K562 (cell line): ENCODE results near the gene PTOV1. TPM values are rescaled to one million over a fixed set of nuclear protein-coding genes. Genes with fewer than 3 reads are reported as not detected.

Experiments used
- ATAC-seq: fragments of 200-7000 bp; cut with Tn5 transposase; 3 replicates; pipeline ENCODE4 v1.9.1; 2020; ENCODE audit warnings: moderate library complexity
- BruUV-seq: library from RNA; stranded (reverse); fragments of 400-500 nt; replicated peaks from 2 replicates; lab custom pipeline; 2021; lab: Mats Ljungman, UMichigan
- CTCF ChIA-PET: fragments of 300-600 bp; formaldehyde crosslinking; extraction: SDS; loops from one replicate; lab custom pipeline; 2021; ENCODE audit warnings: low intra/inter-chr PET ratio; lab: Yijun Ruan, JAX
- POLR2A ChIA-PET: fragments of 300-600, 350-650 bp; sonication (Branson Sonifier 250); formaldehyde crosslinking; extraction: SDS; loops from one replicate; lab custom pipeline; 2021; ENCODE audit warnings: antibody characterized with exemption, inconsistent platforms; lab: Yijun Ruan, JAX
- DNase-seq, 4 experiments: peaks; one replicate each; pipeline versions ENCODE4 v3.0.0 to v3.0.0-alpha.2; 2011 to 2018; ENCODE audit warnings: low spot score in 3 of 4, mixed read lengths in 3 of 4; ENCODE audit errors: extremely low read depth in 1 of 4
- FAIRE-seq: peaks from 2 replicates; lab custom pipeline; 2011; peaks lifted over from hg19 to GRCh38; lab: Jason Lieb, UNC
- H2AFZ ChIP-seq: 2 replicates; pipeline ENCODE4 v1.6.0; 2011; ENCODE audit warnings: low read depth, low read length, control low read depth, inconsistent platforms
- H3K27ac ChIP-seq: fragments of 200-600 bp; 3 replicates; pipeline ENCODE4 v1.8.0; 2011; ENCODE audit warnings: low read depth, mild to moderate bottlenecking, control low read depth, inconsistent platforms, low read length, moderate library complexity, mixed read lengths; ENCODE audit errors: extremely low read depth
- H3K27me3 ChIP-seq, 2 experiments: fragments of 300-600 bp in 1 of 2; 2 replicates in 1 of 2; 3 replicates in 1 of 2; pipeline versions ENCODE4 v1.6.0 to v1.8.0; 2011; ENCODE audit warnings: inconsistent platforms in 2 of 2, low read length in 2 of 2, mild to moderate bottlenecking in 1 of 2, mixed read lengths in 1 of 2, moderate library complexity in 1 of 2; ENCODE audit not compliant: control insufficient read depth in 2 of 2, insufficient read depth in 2 of 2
- H3K36me3 ChIP-seq: fragments of 300-600 bp; 3 replicates; pipeline ENCODE4 v1.8.0; 2011; ENCODE audit warnings: mild to moderate bottlenecking, low read length, inconsistent platforms; ENCODE audit not compliant: control insufficient read depth, insufficient read depth
- H3K4me1 ChIP-seq, 2 experiments: fragments of 200-600 bp in 1 of 2; replicated peaks in 1 of 2; 2 replicates in 1 of 2; 3 replicates in 1 of 2; pipeline versions ENCODE4 v1.5.1 to v1.8.0; 2011; ENCODE audit warnings: inconsistent platforms in 2 of 2, low read length in 2 of 2, mild to moderate bottlenecking in 1 of 2, mixed read lengths in 1 of 2, moderate library complexity in 1 of 2; ENCODE audit not compliant: control insufficient read depth in 2 of 2, insufficient read depth in 2 of 2
- H3K4me2 ChIP-seq: 2 replicates; pipeline ENCODE4 v1.6.1; 2011; ENCODE audit warnings: low read length, control low read depth, inconsistent platforms, mixed read lengths; ENCODE audit not compliant: insufficient read depth
- H3K4me3 ChIP-seq: fragments of 200-600 bp; sonication (generic), shearing (Covaris generic); 2 replicates; pipeline ENCODE4 v1.5.1; 2016; ENCODE audit warnings: control low read depth, inconsistent platforms
- H3K79me2 ChIP-seq: fragments of 200-600 bp; 3 replicates; pipeline ENCODE4 v1.8.0; 2011; ENCODE audit warnings: low read length, inconsistent platforms; ENCODE audit not compliant: control insufficient read depth, insufficient read depth
- H3K9ac ChIP-seq, 2 experiments: 2 replicates each; pipeline versions ENCODE4 v1.6.0 to v1.6.1; 2011; ENCODE audit warnings: low read depth in 2 of 2, low read length in 2 of 2, control low read depth in 1 of 2, inconsistent platforms in 1 of 2, mild to moderate bottlenecking in 1 of 2, mixed read lengths in 1 of 2; ENCODE audit not compliant: insufficient read depth in 1 of 2
- H3K9me1 ChIP-seq: one replicate; pipeline ENCODE4 v1.6.0; 2011; ENCODE audit warnings: inconsistent platforms, mild to moderate bottlenecking, low read length, moderate library complexity; ENCODE audit not compliant: control insufficient read depth, insufficient read depth
- H3K9me3 ChIP-seq: replicated peaks from 2 replicates; pipeline ENCODE4 v1.5.1; 2011; ENCODE audit warnings: low read depth, low read length, inconsistent platforms; ENCODE audit not compliant: control insufficient read depth, insufficient read depth
- H4K20me1 ChIP-seq: replicated peaks from 2 replicates; pipeline ENCODE4 v1.6.1; 2011; ENCODE audit warnings: low read length, inconsistent platforms, mixed read lengths; ENCODE audit not compliant: control insufficient read depth, insufficient read depth
- CAMTA2 ChIP-seq: fragments of 250-450 bp; sonication (Bioruptor Pico); conservative IDR thresholded peaks from 2 replicates; pipeline ENCODE4 v1.5.1; 2022
- CEBPB ChIP-seq: fragments of 450-650 bp; IDR thresholded peaks from 2 replicates; pipeline ENCODE4 v1.6.1; 2016; ENCODE audit warnings: missing genetic modification characterization, missing compliant biosample characterization
- CHD2 ChIP-seq: IDR thresholded peaks from 2 replicates; pipeline ENCODE4 v1.6.1; 2011; ENCODE audit warnings: low read depth, low read length
- DPF2 ChIP-seq: fragments of 450-650 bp; IDR thresholded peaks from 2 replicates; pipeline ENCODE4 v1.6.1; 2016
- ELF4 ChIP-seq: fragments of 450-650 bp; formaldehyde crosslinking; IDR thresholded peaks from 2 replicates; pipeline ENCODE4 v1.4.0; 2022; ENCODE audit warnings: missing genetic modification characterization
- HES1 ChIP-seq: fragments of 450-650 bp; IDR thresholded peaks from 2 replicates; pipeline ENCODE4 v1.6.1; 2016; ENCODE audit warnings: low read depth, mild to moderate bottlenecking, moderate library complexity
- HIVEP1 ChIP-seq: fragments of 250-450 bp; sonication (Bioruptor Pico); IDR thresholded peaks from 2 replicates; pipeline ENCODE4 v1.4.0; 2020; ENCODE audit warnings: mild to moderate bottlenecking
- HMBOX1 ChIP-seq: sonication (generic); IDR thresholded peaks from 2 replicates; pipeline ENCODE4 v1.6.1; 2016
- MCM2 ChIP-seq: fragments of 450-650 bp; IDR thresholded peaks from 2 replicates; pipeline ENCODE4 v1.6.1; 2017; ENCODE audit warnings: low read depth, mild to moderate bottlenecking
- NFIC ChIP-seq: fragments of 450-650 bp; IDR thresholded peaks from 2 replicates; pipeline ENCODE4 v1.6.1; 2017; ENCODE audit warnings: mild to moderate bottlenecking, inconsistent platforms
- RAD21 ChIP-seq, 2 experiments: fragments of 250-450 bp in 1 of 2; fragments of 450-650 bp in 1 of 2; sonication (Bioruptor Pico) in 1 of 2; formaldehyde crosslinking in 1 of 2; IDR thresholded peaks in 1 of 2; conservative IDR thresholded peaks in 1 of 2; 2 replicates each; pipeline versions ENCODE4 v1.4.0 to v1.8.0; 2020 to 2022; ENCODE audit warnings: mild to moderate bottlenecking in 2 of 2, moderate library complexity in 1 of 2
- RAD51 ChIP-seq: fragments of 450-650 bp; IDR thresholded peaks from 2 replicates; pipeline ENCODE4 v1.7.1; 2016; ENCODE audit warnings: low read depth, mild to moderate bottlenecking, borderline replicate concordance
- SFPQ ChIP-seq: fragments of 200-400 bp; formaldehyde crosslinking; IDR thresholded peaks from 2 replicates; pipeline ENCODE4 v1.6.1; 2017; ENCODE audit warnings: mild to moderate bottlenecking, low read depth, low read length, moderate library complexity
- STAT5B ChIP-seq: fragments of 250-450 bp; sonication (Bioruptor Pico); IDR thresholded peaks from 2 replicates; pipeline ENCODE4 v1.8.0; 2021; ENCODE audit warnings: mild to moderate bottlenecking, inconsistent platforms
- TCF3 ChIP-seq: sonication (generic); formaldehyde crosslinking; IDR thresholded peaks from 2 replicates; pipeline ENCODE4 v1.4.0; 2020; ENCODE audit warnings: mild to moderate bottlenecking, missing genetic modification reagents
- TCF7L2 ChIP-seq: fragments of 150-350 bp; IDR thresholded peaks from 2 replicates; pipeline ENCODE4 v1.6.1; 2016; ENCODE audit warnings: low read depth, mild to moderate bottlenecking, low read length, moderate library complexity
- ZBED1 ChIP-seq: IDR thresholded peaks from 2 replicates; pipeline ENCODE4 v1.6.1; 2014
- ZNF224 ChIP-seq: sonication (generic); formaldehyde crosslinking; IDR thresholded peaks from 2 replicates; pipeline ENCODE4 v1.8.0; 2022; ENCODE audit warnings: mild to moderate bottlenecking, missing genetic modification reagents
- ZNF280A ChIP-seq: fragments of 450-650 bp; IDR thresholded peaks from 2 replicates; pipeline ENCODE4 v1.6.1; 2018; ENCODE audit warnings: mild to moderate bottlenecking, low read depth; ENCODE audit not compliant: partially characterized antibody
- ZNF707 ChIP-seq: fragments of 250-450 bp; sonication (Bioruptor Pico); conservative IDR thresholded peaks from 2 replicates; pipeline ENCODE4 v1.8.0; 2022; ENCODE audit warnings: inconsistent platforms, mild to moderate bottlenecking, moderate library complexity
- WGBS: fragments of 100-300 bp; shearing (Covaris generic); methylation state at CpG from one replicate; pipeline ENCODE4 v1.1.6; 2016; ENCODE audit warnings: low coverage, mixed read lengths; ENCODE audit not compliant: insufficient coverage; ENCODE audit errors: missing lambda C conversion rate; 5-methylcytosine and 5-hydroxymethylcytosine counted together
- in situ Hi-C: fragments of 300-500 bp; cut with MboI; formaldehyde crosslinking; loops from 4 replicates; pipeline ENCODE4 v1.15.0; 2018; ENCODE audit warnings: inconsistent platforms, mixed read lengths
- intact Hi-C: fragments of 100-400 bp; cut with micrococcal nuclease; formaldehyde crosslinking; loops from 2 replicates; pipeline ENCODE4 v1.14.2; 2022
- polyA plus RNA-seq, 8 experiments: library from polyadenylated mRNA; depleted of rRNA in 4 of 8; stranded (reverse) in 5 of 8; unstranded in 3 of 8; fragments of >200 nt; fragmentation: Nextera tagmentation in 2 of 8; fragmentation: Illumina TruSeq in 1 of 8; extraction: Ambion mirVana in 2 of 8; extraction: Trizol in 1 of 8; gene quantifications; 2 replicates each; pipeline versions ENCODE4 v1.2.1 to v1.2.3, GENCODE V29; 2011 to 2014; ENCODE audit warnings: inconsistent platforms in 1 of 8, missing spikeins in 1 of 8
- total RNA-seq, 7 experiments: library from RNA; depleted of rRNA in 6 of 7; stranded (reverse); fragments of >200 nt in 6 of 7; fragmentation: Illumina TruSeq in 2 of 7; extraction: Trizol in 2 of 7; gene quantifications; 2 replicates each; pipeline versions ENCODE4 v1.2.1 to v1.2.3, GENCODE V29; 2011 to 2021; ENCODE audit warnings: low replicate concordance in 1 of 7

PTOV1 gene
- total and polyA plus RNA-seq, 9 of the 15 experiments (the other 6 are each of a cell fraction or from before 2014, with no cell fraction given) = 4.9 to 169 (median 43.5) TPM

GRCh38 chr19:49820125-49820524, 30.8 kb upstream of the PTOV1 start:
- peak overlapping the region; percentile 40 for H3K4me2 ChIP-seq
- POLR2A ChIA-PET = interaction anchor here (0.9 to 1.2 kb wide), 5 partner anchors 10 to 49 kb away, joined by 3 to 9 read pairs (median 6); partner anchors contain the start of gene PTOV1
- H3K9me1 ChIP-seq = no peaks in the 10 kb centered on the region
- CTCF ChIA-PET = no interaction called here
- no peaks in the 10 kb centered on the region for H3K9me3 ChIP-seq
- intact Hi-C loops (no loop called here), in situ Hi-C loops (no loop called here)
- DNase-seq = peak in 2 of 4 experiments; percentile 38 to 74
- H3K27ac ChIP-seq = no peak overlapping the region
- 15% methylated on average over 10 of the region's 10 CpGs for WGBS
- peak overlapping the region; percentile 7 to 95; a peak in 1 of 4 replicates for H3K9ac ChIP-seq
- no TSS peak for BruUV-seq
- no peak for ATAC-seq
- H3K36me3 ChIP-seq = peaks cover 35% of the 10 kb centered on the region
- H3K27me3 ChIP-seq = no peaks in the 10 kb centered on the region
- 0 out of 2 replicates have a peak, but pooled peaks cover 3% of the 10 kb centered on the region for H4K20me1 ChIP-seq
- H3K4me3 ChIP-seq = no peak overlapping the region
- H3K4me1 ChIP-seq = peaks cover 17 to 36% of the 10 kb centered on the region in 2 experiments
- peak; percentile 82 for FAIRE-seq
- no peak overlapping the region for H2AFZ ChIP-seq
- peaks cover 53% of the 10 kb centered on the region for H3K79me2 ChIP-seq
- TF ChIP-seq SFPQ = no peak
- no peak for TF ChIP-seq TCF7L2
- TF ChIP-seq ZNF224 (CRISPR knock-in tag) = no peak
- peak; percentile 54; the same call in 1 of the 2 replicates for TF ChIP-seq HMBOX1
- no peak for TF ChIP-seq STAT5B
- TF ChIP-seq HIVEP1 (CRISPR knock-in tag) = no peak; the same call in 1 of the 2 replicates
- peak; percentile 73 for TF ChIP-seq TCF3 (CRISPR knock-in tag)
- TF ChIP-seq DPF2 = peak; percentile 23; the same call in 1 of the 2 replicates
- no peak for TF ChIP-seq MCM2
- no peak for TF ChIP-seq CAMTA2 (CRISPR knock-in tag)
- no peak for TF ChIP-seq ZBED1
- 0 out of 2 replicates have a peak, but pooled peaks have one; percentile 7 for TF ChIP-seq NFIC
- no peak for TF ChIP-seq CHD2
- no peak for TF ChIP-seq ELF4
- no peak for TF ChIP-seq ZNF280A
- TF ChIP-seq RAD21 (CRISPR knock-in tag; conservative IDR thresholded peaks at IDR 0.05 in 1 of 2, IDR thresholded peaks at IDR 0.05 in 1 of 2) = no peak
- no peak for TF ChIP-seq HES1
- TF ChIP-seq CEBPB = peak; percentile 64
- TF ChIP-seq RAD51 = no peak
- TF ChIP-seq ZNF707 (CRISPR knock-in tag) = no peak
